ENCODE results near the gene TPM4. TPM values are rescaled to one million over a fixed set of nuclear protein-coding genes. Genes with fewer than 3 reads are reported as not detected.
A peak's percentile ranks its signal among the peaks of the same experiment; 100 is the strongest.

Gene TPM4
- total and polyA plus RNA-seq, 8 donors, result 167 to 609 (median 351) TPM

- peak in 1 of 2 donors; percentile 77 for DNase-seq
- Histone ChIP-seq H3K36me3 (peaks cover 18 to 36% (median 29%) of the 10 kb centered on the region in 4 donors), H3K27ac (peak overlapping the region; percentile 84 to 100 (median 100)), H3K4me1 (peaks cover 34 to 85% (median 65%) of the 10 kb centered on the region in 4 donors), H3K27me3 (no peaks in the 10 kb centered on the region), H3K9me3 (no peaks in the 10 kb centered on the region), H3K4me3 (peak overlapping the region; percentile 56 to 98 (median 82))
- TF ChIP-seq CTCF (IDR thresholded peaks at IDR 0.05) (no peak), POLR2AphosphoS5 (IDR thresholded peaks at IDR 0.05) (peak in 1 of 3 donors; percentile 1)
- intact Hi-C loops (cut with DNase I; ENCODE audit: low total_unique reads), result no loop called here
- 24 to 45% (median 36%) methylated on average over 16 of the region's 16 CpGs for WGBS, 5 donors
Observed at GRCh38 chr19:16077984-16078758, 1.9 kb downstream of the TPM4 start.

- peak; percentile 70 to 95 for DNase-seq
- TF ChIP-seq CTCF (IDR thresholded peaks at IDR 0.05) (no peak), POLR2AphosphoS5 (IDR thresholded peaks at IDR 0.05) (peak; percentile 70 to 80 (median 74)), POLR2A (IDR thresholded peaks at IDR 0.05) (no peak)
- Histone ChIP-seq H3K27ac (peak overlapping the region; percentile 84 to 100 (median 100)), H3K27me3 (no peaks in the 10 kb centered on the region), H3K36me3 (peaks cover 27 to 40% (median 37%) of the 10 kb centered on the region in 4 donors), H3K4me3 (peak overlapping the region; percentile 56 to 98 (median 82)), H3K4me1 (peaks cover 34 to 86% (median 62%) of the 10 kb centered on the region in 4 donors), H3K9me3 (no peaks in the 10 kb centered on the region)
- 4 to 10% (median 8%) methylated on average over 17 of the region's 17 CpGs for WGBS, 5 donors
- intact Hi-C loops (cut with DNase I; ENCODE audit: low total_unique reads), result no loop called here
Observed at GRCh38 chr19:16078759-16079707, 2.7 kb downstream of the TPM4 start.

GRCh38 chr19:16084067-16084685 lies 7.9 kb downstream of the TPM4 start:
- Histone ChIP-seq H3K27ac (peak overlapping the region in 3 of 5 donors; percentile 76 to 100 (median 100)), H3K9me3 (no peaks in the 10 kb centered on the region), H3K36me3 (peaks cover 78 to 92% (median 86%) of the 10 kb centered on the region in 4 donors), H3K4me3 (no peak overlapping the region), H3K27me3 (no peaks in the 10 kb centered on the region), H3K4me1 (peaks cover 49 to 100% (median 75%) of the 10 kb centered on the region in 4 donors)
- intact Hi-C loops (cut with DNase I; ENCODE audit: low total_unique reads), result no loop called here
- no peak for DNase-seq
- TF ChIP-seq POLR2A (IDR thresholded peaks at IDR 0.05), result no peak
- TF ChIP-seq POLR2AphosphoS5 (IDR thresholded peaks at IDR 0.05), result no peak
- TF ChIP-seq CTCF (IDR thresholded peaks at IDR 0.05), result no peak
- TF ChIP-seq EP300 (IDR thresholded peaks at IDR 0.05), result no peak
- WGBS, 5 donors, result 77 to 94% (median 85%) methylated on average over 10 to 11 of the region's 11 CpGs

GRCh38 chr19:16085115-16085514 lies 8.8 kb downstream of the TPM4 start:
- Histone ChIP-seq H3K4me3 (no peak overlapping the region), H3K27ac (peak overlapping the region in 4 of 5 donors; percentile 7 to 100 (median 88)), H3K27me3 (no peaks in the 10 kb centered on the region), H3K4me1 (peaks cover 41 to 99% (median 68%) of the 10 kb centered on the region in 4 donors), H3K9me3 (no peaks in the 10 kb centered on the region), H3K36me3 (peaks cover 87 to 100% (median 95%) of the 10 kb centered on the region in 4 donors)
- TF ChIP-seq CTCF (IDR thresholded peaks at IDR 0.05) (no peak), EP300 (IDR thresholded peaks at IDR 0.05) (no peak), POLR2A (IDR thresholded peaks at IDR 0.05) (no peak), POLR2AphosphoS5 (IDR thresholded peaks at IDR 0.05) (no peak)
- intact Hi-C loops (cut with DNase I; ENCODE audit: low total_unique reads), result no loop called here
- WGBS, 5 donors, result 62 to 77% (median 69%) methylated on average over 6 of the region's 6 CpGs
- DNase-seq, result no peak
